Right atrium auricular region (tissue), 2 donors: Measurements from ENCODE around the gene SCGB1C1. TPM values are rescaled to one million over a fixed set of nuclear protein-coding genes. Genes with fewer than 3 reads are reported as not detected.

Experiments used
- DNase-seq: peaks from one replicate; pipeline ENCODE4 v3.0.0-alpha.2; 2019; ENCODE audit warnings: low spot score
- H3K27ac ChIP-seq, 2 donors: fragments of 200-600 bp; sonication (generic); 1 replicate in 1 of 2; 2 replicates in 1 of 2; pipeline ENCODE4 v1.5.1; 2016 to 2019
- H3K27me3 ChIP-seq, 2 donors: fragments of 200-600 bp; sonication (generic); one replicate each; pipeline versions ENCODE4 v1.5.1 to v1.6.0; 2017 to 2019
- H3K36me3 ChIP-seq: fragments of 200-600 bp; sonication (generic); one replicate; pipeline ENCODE4 v1.5.1; 2016
- H3K4me1 ChIP-seq, 2 donors: fragments of 200-600 bp; sonication (generic); one replicate each; pipeline versions ENCODE4 v1.5.1 to v1.6.0; 2017 to 2019
- H3K4me3 ChIP-seq, 2 donors: fragments of 200-600 bp; sonication (generic); 1 replicate in 1 of 2; 2 replicates in 1 of 2; pipeline ENCODE4 v1.5.1; 2017 to 2019; ENCODE audit warnings: mild to moderate bottlenecking in 1 of 2, moderate library complexity in 1 of 2
- H3K9me3 ChIP-seq, 2 donors: fragments of 200-600 bp; sonication (generic); one replicate each; pipeline ENCODE4 v1.5.1; 2019
- CTCF ChIP-seq, 2 donors: fragments of 200-600 bp; sonication (generic); IDR thresholded peaks; one replicate each; pipeline ENCODE4 v1.5.1; 2019; ENCODE audit warnings: antibody characterized with exemption in 2 of 2
- total RNA-seq, 2 donors: library from RNA; depleted of rRNA; stranded (reverse); fragments of >200 nt; gene quantifications; one replicate each; pipeline ENCODE4 v1.1.0, GENCODE V29; 2016

SCGB1C1 gene
- total RNA-seq, 2 donors from 2014 or later, result not detected

GRCh38 chr11:196786-197731 is 4.2 kb downstream of the SCGB1C1 start:
- Histone ChIP-seq H3K27ac (no peak overlapping the region), H3K4me1 (no peaks in the 10 kb centered on the region), H3K4me3 (no peak overlapping the region), H3K36me3 (peaks cover 10% of the 10 kb centered on the region), H3K9me3 (no peaks in the 10 kb centered on the region), H3K27me3 (no peaks in the 10 kb centered on the region)
- no peak for TF ChIP-seq CTCF (IDR thresholded peaks at IDR 0.05)
- no peak for DNase-seq

GRCh38 chr11:197741-198235 is 4.9 kb downstream of the SCGB1C1 start:
- no peak for TF ChIP-seq CTCF (IDR thresholded peaks at IDR 0.05)
- Histone ChIP-seq H3K27ac (no peak overlapping the region), H3K27me3 (no peaks in the 10 kb centered on the region), H3K4me3 (no peak overlapping the region), H3K36me3 (peaks cover 10% of the 10 kb centered on the region), H3K9me3 (no peaks in the 10 kb centered on the region), H3K4me1 (peaks cover 0 to 5% of the 10 kb centered on the region in 2 donors)
- no peak for DNase-seq

GRCh38 chr11:198236-198806 is 5.4 kb downstream of the SCGB1C1 start:
- H3K9me3 ChIP-seq, result no peaks in the 10 kb centered on the region
- TF ChIP-seq CTCF (IDR thresholded peaks at IDR 0.05), result no peak
- peaks cover 14% of the 10 kb centered on the region for H3K36me3 ChIP-seq
- no peak for DNase-seq
- peaks cover 0 to 7% of the 10 kb centered on the region in 2 donors for H3K4me1 ChIP-seq
- no peak overlapping the region for H3K27ac ChIP-seq
- H3K4me3 ChIP-seq, result no peak overlapping the region
- no peaks in the 10 kb centered on the region for H3K27me3 ChIP-seq

- DNase-seq, result no peak
- no peak overlapping the region for H3K27ac ChIP-seq
- H3K9me3 ChIP-seq, result no peaks in the 10 kb centered on the region
- peaks cover 0 to 15% of the 10 kb centered on the region in 2 donors for H3K4me1 ChIP-seq
- no peak for TF ChIP-seq CTCF (IDR thresholded peaks at IDR 0.05)
- H3K27me3 ChIP-seq, result no peaks in the 10 kb centered on the region
- no peak overlapping the region for H3K4me3 ChIP-seq
- peaks cover 22% of the 10 kb centered on the region for H3K36me3 ChIP-seq
Observed at GRCh38 chr11:199004-199581, 6.2 kb downstream of the SCGB1C1 start.

GRCh38 chr11:199782-200181 is 6.9 kb downstream of the SCGB1C1 start:
- TF ChIP-seq CTCF (IDR thresholded peaks at IDR 0.05), result no peak
- Histone ChIP-seq H3K27ac (no peak overlapping the region), H3K36me3 (peaks cover 29% of the 10 kb centered on the region), H3K4me3 (no peak overlapping the region), H3K9me3 (no peaks in the 10 kb centered on the region), H3K27me3 (no peaks in the 10 kb centered on the region), H3K4me1 (peaks cover 0 to 22% of the 10 kb centered on the region in 2 donors)
- no peak for DNase-seq
